ENCODE results near the gene JUND. TPM values are rescaled to one million over a fixed set of nuclear protein-coding genes. Genes with fewer than 3 reads are reported as not detected.

The JUND gene
- polyA plus RNA-seq, 12 donors: 49.8 to 294 (median 112) TPM; not detected in 1

GRCh38 chr19:18251587-18252369 is 29.6 kb downstream of the JUND start:
- peak; percentile 76 for DNase-seq

- DNase-seq: no peak
Observed at GRCh38 chr19:18249834-18250233, 31.6 kb downstream of the JUND start.

- no peak for DNase-seq
Observed at GRCh38 chr19:18245297-18245696, 36.1 kb downstream of the JUND start.

- no peak for DNase-seq
Observed at GRCh38 chr19:18239303-18239702, 42.1 kb downstream of the JUND start.

- DNase-seq: no peak
Observed at GRCh38 chr19:18234194-18234593, 47.2 kb downstream of the JUND start.

GRCh38 chr19:18233224-18233825 is 48.1 kb downstream of the JUND start:
- peak; percentile 62 for DNase-seq

- DNase-seq: no peak
Observed at GRCh38 chr19:18232540-18233223, 48.7 kb downstream of the JUND start.

- DNase-seq: no peak
Observed at GRCh38 chr19:18231775-18232174, 49.6 kb downstream of the JUND start.

GRCh38 chr19:18230941-18231734 is 50.3 kb downstream of the JUND start:
- no peak for DNase-seq

- DNase-seq: no peak
Observed at GRCh38 chr19:18229915-18230314, 51.5 kb downstream of the JUND start.

Other genes with a start within 250 kb of the JUND start
- gene IL12RB1, start 194.7 kb downstream of the JUND start, polyA plus RNA-seq (ENCODE audit: insufficient read length in 12 of 12): under 1 TPM in 10 of 12 donors, not detected in 2; 0.21 to 0.58 (median 0.32) TPM
- gene MAST3, start 183.8 kb downstream of the JUND start, polyA plus RNA-seq (ENCODE audit: insufficient read length in 12 of 12): 10 to 100 TPM in 4 of 12 donors, 1 to 10 TPM in 8; 4.4 to 70.6 (median 8.8) TPM
- gene PIK3R2, start 128.5 kb downstream of the JUND start, polyA plus RNA-seq (ENCODE audit: insufficient read length in 12 of 12): 10 to 100 TPM in 11 of 12 donors, not detected in 1; 33.4 to 70.2 (median 45.2) TPM
- 1 to 10 TPM in 3 of 12 donors, under 1 TPM in 4, not detected in 5; 0.09 to 4.5 (median 0.67) TPM for gene IFI30, start 107.8 kb downstream of the JUND start, polyA plus RNA-seq (ENCODE audit: insufficient read length in 12 of 12)
- 1 to 10 TPM in 10 of 12 donors, not detected in 2; 3.2 to 5.8 (median 5.2) TPM for gene MPV17L2, start 88.4 kb downstream of the JUND start, polyA plus RNA-seq (ENCODE audit: insufficient read length in 12 of 12)
- 1 to 10 TPM in 10 of 12 donors, not detected in 2; 2.7 to 5.5 (median 3.3) TPM for gene RAB3A, start 77.6 kb downstream of the JUND start, polyA plus RNA-seq (ENCODE audit: insufficient read length in 12 of 12)
- gene PDE4C, start 55.2 kb downstream of the JUND start, polyA plus RNA-seq (ENCODE audit: insufficient read length in 12 of 12): 1 to 10 TPM in 10 of 12 donors, not detected in 2; 1.1 to 8.3 (median 2.9) TPM
- gene IQCN, start 7.2 kb downstream of the JUND start, polyA plus RNA-seq (ENCODE audit: insufficient read length in 12 of 12): 10 to 100 TPM in 1 of 12 donors, 1 to 10 TPM in 10, not detected in 1; 1.9 to 17.4 (median 3.3) TPM
- 100 to 1,000 TPM in 1 of 12 donors, 10 to 100 TPM in 10, not detected in 1; 71.8 to 123 (median 76.6) TPM for gene LSM4, start 41.5 kb upstream of the JUND start, polyA plus RNA-seq (ENCODE audit: insufficient read length in 12 of 12)
- gene PGPEP1, start 59.0 kb upstream of the JUND start, polyA plus RNA-seq (ENCODE audit: insufficient read length in 12 of 12): 10 to 100 TPM in 9 of 12 donors, 1 to 10 TPM in 3; 8.5 to 77.8 (median 13.2) TPM
- 1 to 10 TPM in 4 of 12 donors, under 1 TPM in 7, not detected in 1; 0.20 to 9.6 (median 0.54) TPM for gene GDF15, start 104.5 kb upstream of the JUND start, polyA plus RNA-seq (ENCODE audit: insufficient read length in 12 of 12)
- 1 to 10 TPM in 7 of 12 donors, under 1 TPM in 3, not detected in 2; 0.45 to 2.6 (median 1.2) TPM for gene LRRC25, start 116.0 kb upstream of the JUND start, polyA plus RNA-seq (ENCODE audit: insufficient read length in 12 of 12)
- 100 to 1,000 TPM in 2 of 12 donors, 10 to 100 TPM in 9, not detected in 1; 72.8 to 126 (median 87.7) TPM for gene SSBP4, start 137.8 kb upstream of the JUND start, polyA plus RNA-seq (ENCODE audit: insufficient read length in 12 of 12)
- gene ISYNA1, start 156.5 kb upstream of the JUND start, polyA plus RNA-seq (ENCODE audit: insufficient read length in 12 of 12): 100 to 1,000 TPM in 10 of 12 donors, 10 to 100 TPM in 1, not detected in 1; 97.4 to 180 (median 122) TPM
- 10 to 100 TPM in 11 of 12 donors, not detected in 1; 11.1 to 35.4 (median 14.8) TPM for gene ELL, start 240.4 kb upstream of the JUND start, polyA plus RNA-seq (ENCODE audit: insufficient read length in 12 of 12)

Measured in muscle of arm (tissue), 12 donors.